ENCODE measurements around the gene CBX6. TPM values are rescaled to one million over a fixed set of nuclear protein-coding genes. Genes with fewer than 3 reads are reported as not detected.
A peak's percentile ranks its signal among the peaks of the same experiment; 100 is the strongest.

The CBX6 gene
- total RNA-seq, 2 experiments from 2014 or later, result 116 to 117 TPM

DNA sequence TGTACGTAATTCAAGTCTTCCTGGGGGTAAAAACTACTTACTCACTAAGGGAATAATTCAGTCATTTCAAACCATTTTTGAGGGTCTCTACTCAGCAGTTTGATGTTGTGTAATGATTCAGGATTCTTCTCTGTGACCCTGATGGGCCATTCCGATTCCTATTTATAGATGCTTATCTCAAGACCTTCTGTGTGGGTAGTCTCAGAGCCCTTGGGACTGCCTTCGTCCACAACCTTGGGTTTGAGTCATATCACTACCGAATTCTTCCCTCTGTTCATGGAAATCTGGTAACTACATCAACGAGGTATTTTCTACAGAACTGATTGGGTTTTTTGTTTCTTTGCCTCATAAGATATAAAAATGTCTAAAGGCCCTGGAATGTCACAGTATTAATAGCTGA is 14.3 kb upstream of the CBX6 start:
- ChIA-PET CTCF (interaction anchor here (0.7 to 2.1 kb wide), 3 partner anchors 14 to 262 kb away, joined by 5 to 10 read pairs (median 6); no protein-coding TSS in a partner anchor), POLR2A (interaction anchor here (0.6 kb wide), 1 partner anchor 578 kb away, joined by 4 read pairs; no protein-coding TSS in a partner anchor)
- H3K36me3 Mint-ChIP-seq, result no peaks in the 10 kb centered on the region
- peaks cover 25% of the 10 kb centered on the region for H3K4me1 Mint-ChIP-seq (ENCODE audit: low read depth)
- intact Hi-C loops (cut with micrococcal nuclease), result no loop called here
- H3K27me3 Mint-ChIP-seq, result peaks cover 2% of the 10 kb centered on the region
- H3K27ac Mint-ChIP-seq, result no peak overlapping the region
- no peaks in the 10 kb centered on the region for H3K9me3 Mint-ChIP-seq
- DNase-seq, result no peak
- no peak overlapping the region for H3K4me3 Mint-ChIP-seq

GRCh38 chr22:38882972-38883622 is 11.1 kb upstream of the CBX6 start:
- Mint-ChIP-seq H3K27ac (no peak overlapping the region), H3K9me3 (no peaks in the 10 kb centered on the region)

GRCh38 chr22:38881997-38882879 is 10.2 kb upstream of the CBX6 start:
- intact Hi-C loops (cut with micrococcal nuclease), result no loop called here
- Mint-ChIP-seq H3K36me3 (no peaks in the 10 kb centered on the region), H3K4me3 (no peak overlapping the region), H3K4me1 (ENCODE audit: low read depth) (peaks cover 25% of the 10 kb centered on the region), H3K9me3 (no peaks in the 10 kb centered on the region), H3K27me3 (no peaks in the 10 kb centered on the region), H3K27ac (no peak overlapping the region)
- CTCF ChIA-PET, result interaction anchor here (2.2 kb wide), 1 partner anchor 13 kb away, joined by 14 read pairs; no protein-coding TSS in a partner anchor
- no peak for DNase-seq
- POLR2A ChIA-PET, result interaction anchor here (0.6 kb wide), 1 partner anchor 350 kb away, joined by 4 read pairs; no protein-coding TSS in a partner anchor

More at GRCh38 chr22:38882972-38883622, 11.1 kb upstream of the CBX6 start:
- POLR2A ChIA-PET, result interaction anchor here (0.6 kb wide), 1 partner anchor 349 kb away, joined by 4 read pairs; no protein-coding TSS in a partner anchor
- DNase-seq, result no peak
- no peaks in the 10 kb centered on the region for H3K36me3 Mint-ChIP-seq
- no peak overlapping the region for H3K4me3 Mint-ChIP-seq
- peaks cover 25% of the 10 kb centered on the region for H3K4me1 Mint-ChIP-seq (ENCODE audit: low read depth)
- peaks cover 2% of the 10 kb centered on the region for H3K27me3 Mint-ChIP-seq
- CTCF ChIA-PET, result interaction anchor here (2.2 kb wide), 1 partner anchor 14 kb away, joined by 14 read pairs; no protein-coding TSS in a partner anchor
- intact Hi-C loops (cut with micrococcal nuclease), result no loop called here

GRCh38 chr22:38881464-38881871 is 9.5 kb upstream of the CBX6 start:
- Mint-ChIP-seq H3K4me3 (no peak overlapping the region), H3K27me3 (no peaks in the 10 kb centered on the region), H3K27ac (no peak overlapping the region), H3K36me3 (no peaks in the 10 kb centered on the region), H3K9me3 (no peaks in the 10 kb centered on the region), H3K4me1 (ENCODE audit: low read depth) (peaks cover 21% of the 10 kb centered on the region)
- DNase-seq, result no peak
- ChIA-PET CTCF (interaction anchor here (2.2 kb wide), 1 partner anchor 12 kb away, joined by 14 read pairs; no protein-coding TSS in a partner anchor), POLR2A (no interaction called here)
- intact Hi-C loops (cut with micrococcal nuclease), result no loop called here

DNA sequence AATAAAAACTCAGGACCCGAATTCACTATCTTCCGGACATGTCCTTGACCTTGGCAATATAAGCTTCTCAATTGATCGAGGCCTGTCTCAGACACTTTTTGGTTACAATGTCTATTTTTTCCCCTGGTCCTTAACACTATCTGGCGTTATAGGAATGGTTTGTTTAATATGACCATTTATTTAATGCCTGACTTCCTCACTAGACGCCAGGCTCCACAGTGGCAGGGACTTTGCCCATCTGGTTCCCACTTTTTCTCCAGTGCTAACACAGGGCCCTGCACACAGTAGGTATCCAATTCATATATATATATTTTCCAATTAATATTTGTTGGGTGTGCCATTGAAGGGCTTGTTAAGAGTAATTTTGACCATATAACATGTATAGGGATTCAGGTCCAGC is 7.9 kb upstream of the CBX6 start:
- no peaks in the 10 kb centered on the region for H3K27me3 Mint-ChIP-seq
- H3K27ac Mint-ChIP-seq, result no peak overlapping the region
- H3K36me3 Mint-ChIP-seq, result no peaks in the 10 kb centered on the region
- no peak overlapping the region for H3K4me3 Mint-ChIP-seq
- H3K9me3 Mint-ChIP-seq, result no peaks in the 10 kb centered on the region
- CTCF ChIA-PET, result interaction anchor here (1.1 to 2.1 kb wide), 2 partner anchors 11 to 48 kb away, joined by 3 to 7 read pairs; no protein-coding TSS in a partner anchor
- POLR2A ChIA-PET, result no interaction called here
- DNase-seq, result no peak
- intact Hi-C loops (cut with micrococcal nuclease), result no loop called here
- H3K4me1 Mint-ChIP-seq (ENCODE audit: low read depth), result peaks cover 21% of the 10 kb centered on the region

- POLR2A ChIA-PET, result interaction anchor here (1.3 kb wide), 1 partner anchor 62 kb away, joined by 3 read pairs; no protein-coding TSS in a partner anchor
- CTCF ChIA-PET, result interaction anchor here (1.1 to 2.1 kb wide), 3 partner anchors 10 to 48 kb away, joined by 3 to 14 read pairs (median 7); no protein-coding TSS in a partner anchor
- DNase-seq, result no peak
- intact Hi-C loops (cut with micrococcal nuclease), result no loop called here
- Mint-ChIP-seq H3K36me3 (no peaks in the 10 kb centered on the region), H3K27me3 (no peaks in the 10 kb centered on the region), H3K4me1 (ENCODE audit: low read depth) (peaks cover 27% of the 10 kb centered on the region), H3K4me3 (no peak overlapping the region), H3K27ac (no peak overlapping the region), H3K9me3 (no peaks in the 10 kb centered on the region)
Observed at GRCh38 chr22:38879108-38879729, 7.2 kb upstream of the CBX6 start.

- ChIA-PET POLR2A (interaction anchor here (0.8 to 1.3 kb wide), 2 partner anchors 63 to 123 kb away, joined by 3 read pairs; no protein-coding TSS in a partner anchor), CTCF (interaction anchor here (0.7 to 2.1 kb wide), 4 partner anchors 8 to 96 kb away, joined by 3 to 14 read pairs (median 6); no protein-coding TSS in a partner anchor)
- no peak overlapping the region for H3K27ac Mint-ChIP-seq
- H3K27me3 Mint-ChIP-seq, result no peaks in the 10 kb centered on the region
- H3K36me3 Mint-ChIP-seq, result no peaks in the 10 kb centered on the region
- peaks cover 33% of the 10 kb centered on the region for H3K4me1 Mint-ChIP-seq (ENCODE audit: low read depth)
- intact Hi-C loops (cut with micrococcal nuclease), result no loop called here
- no peak overlapping the region for H3K4me3 Mint-ChIP-seq
- H3K9me3 Mint-ChIP-seq, result no peaks in the 10 kb centered on the region
- no peak for DNase-seq
Observed at GRCh38 chr22:38878001-38878400, 6.0 kb upstream of the CBX6 start.

- CTCF ChIA-PET, result interaction anchor here (0.8 to 1.9 kb wide), 8 partner anchors 31 to 445 kb away, joined by 3 to 13 read pairs (median 6); partner anchors contain the start of genes NPTXR and RPL3
- POLR2A ChIA-PET, result interaction anchor here (0.8 to 1.6 kb wide), 11 partner anchors 9 to 445 kb away, joined by 3 to 29 read pairs (median 4); partner anchors contain the start of gene RPL3
- Mint-ChIP-seq H3K4me1 (ENCODE audit: low read depth) (peaks cover 36% of the 10 kb centered on the region), H3K36me3 (peaks cover 14% of the 10 kb centered on the region), H3K27ac (peak overlapping the region; percentile 87), H3K4me3 (no peak overlapping the region), H3K27me3 (no peaks in the 10 kb centered on the region), H3K9me3 (no peaks in the 10 kb centered on the region)
- intact Hi-C loops (cut with micrococcal nuclease), result loop anchor here (1.0 to 5.0 kb wide), 7 partner anchors 67 to 444 kb away; partner anchors contain the start of genes RPL3 and SUN2
- DNase-seq, result no peak
Observed at GRCh38 chr22:38874529-38875222, 2.7 kb upstream of the CBX6 start.

DNA sequence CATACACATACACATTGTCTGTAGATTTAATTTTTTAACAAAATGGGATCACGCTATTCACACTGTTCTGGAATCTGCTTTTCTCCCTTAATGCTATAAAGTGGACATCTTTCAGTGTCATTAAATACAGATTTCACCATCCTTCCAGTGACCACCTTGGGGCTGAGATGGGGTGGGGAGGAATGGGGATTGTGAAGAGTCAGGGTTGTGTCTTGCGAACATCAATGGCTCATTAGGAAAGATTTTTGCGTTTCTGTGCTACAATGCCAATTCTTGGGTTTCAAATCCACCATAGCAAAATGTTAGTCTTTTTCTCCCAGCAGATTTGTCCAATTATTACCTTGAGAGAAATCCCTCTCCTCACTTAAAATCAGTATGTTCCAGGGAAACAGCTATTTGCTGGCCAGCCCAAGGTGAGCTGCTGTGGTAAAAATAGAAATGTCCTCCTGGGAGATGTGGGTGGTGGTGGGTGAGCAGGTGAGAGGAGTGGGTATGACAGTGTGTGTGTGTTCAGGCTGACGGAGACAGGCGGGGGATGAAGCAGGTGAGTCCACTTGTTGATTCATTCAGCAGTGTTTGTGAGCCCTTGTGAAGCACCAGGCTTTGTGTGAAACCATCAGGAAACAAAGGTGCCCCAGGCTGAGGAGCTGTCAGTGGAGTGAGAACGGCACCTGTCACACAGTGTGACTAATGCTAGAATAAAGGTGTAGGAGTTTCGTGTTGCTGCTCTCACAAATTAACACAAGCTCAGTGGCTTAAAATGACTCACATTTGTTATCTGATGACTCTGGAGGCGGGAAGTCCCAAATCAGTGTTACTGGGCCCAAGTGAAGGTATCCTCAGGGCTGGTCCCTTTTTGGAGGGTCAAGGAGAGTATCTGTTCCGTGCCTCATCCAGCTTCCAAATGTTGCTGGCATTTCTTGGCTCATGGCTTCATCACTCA is 1.7 kb upstream of the CBX6 start:
- Mint-ChIP-seq H3K36me3 (peaks cover 21% of the 10 kb centered on the region), H3K27ac (peak overlapping the region; percentile 87), H3K4me1 (ENCODE audit: low read depth) (peaks cover 45% of the 10 kb centered on the region), H3K4me3 (peak overlapping the region; percentile 86), H3K27me3 (no peaks in the 10 kb centered on the region), H3K9me3 (no peaks in the 10 kb centered on the region)
- peak; percentile 90 for DNase-seq
- POLR2A ChIA-PET, result interaction anchor here (0.8 to 1.6 kb wide), 11 partner anchors 10 to 446 kb away, joined by 3 to 29 read pairs (median 4); partner anchors contain the start of gene RPL3
- intact Hi-C loops (cut with micrococcal nuclease), result loop anchor here (1.0 to 5.0 kb wide), 8 partner anchors 68 to 445 kb away; partner anchors contain the start of genes RPL3 and SUN2
- CTCF ChIA-PET, result interaction anchor here (0.7 to 1.9 kb wide), 9 partner anchors 30 to 445 kb away, joined by 3 to 13 read pairs (median 6); partner anchors contain the start of genes NPTXR and RPL3

- Mint-ChIP-seq H3K9me3 (no peaks in the 10 kb centered on the region), H3K27me3 (no peaks in the 10 kb centered on the region), H3K4me3 (peak overlapping the region; percentile 86), H3K36me3 (peaks cover 30% of the 10 kb centered on the region), H3K4me1 (ENCODE audit: low read depth) (peaks cover 53% of the 10 kb centered on the region), H3K27ac (peak overlapping the region; percentile 87)
- ChIA-PET POLR2A (interaction anchor here (2.1 kb wide), 1 partner anchor 446 kb away, joined by 9 read pairs; the partner anchor contains the start of gene RPL3), CTCF (interaction anchor here (1.9 kb wide), 2 partner anchors 69 to 104 kb away, joined by 6 to 13 read pairs; no protein-coding TSS in a partner anchor)
- DNase-seq, result peak; percentile 40
- intact Hi-C loops (cut with micrococcal nuclease), result loop anchor here (2.0 to 5.0 kb wide), 3 partner anchors 116 to 244 kb away; partner anchors contain the start of gene SUN2
Observed at GRCh38 chr22:38872831-38873248, 824 bp upstream of the CBX6 start.
